GM18951 (cell line): Measurements from ENCODE around the gene PALD1.

ENCODE experiments used
- POLR2A ChIP-seq: IDR thresholded peaks from 4 replicates; pipeline ENCODE4 v1.6.1; 2011; ENCODE audit warnings: mild to moderate bottlenecking; ENCODE audit not compliant: insufficient read length, insufficient read depth; ENCODE audit errors: extremely low read depth
- in situ Hi-C: fragments of 300-500 bp; cut with MboI; formaldehyde crosslinking; loops from one replicate; pipeline ENCODE4 v1.12.0; 2022; ENCODE audit warnings: low sequenced_read_pairs, mixed read lengths, inconsistent platforms; ENCODE audit not compliant: unreplicated experiment

PALD1 gene

DNA sequence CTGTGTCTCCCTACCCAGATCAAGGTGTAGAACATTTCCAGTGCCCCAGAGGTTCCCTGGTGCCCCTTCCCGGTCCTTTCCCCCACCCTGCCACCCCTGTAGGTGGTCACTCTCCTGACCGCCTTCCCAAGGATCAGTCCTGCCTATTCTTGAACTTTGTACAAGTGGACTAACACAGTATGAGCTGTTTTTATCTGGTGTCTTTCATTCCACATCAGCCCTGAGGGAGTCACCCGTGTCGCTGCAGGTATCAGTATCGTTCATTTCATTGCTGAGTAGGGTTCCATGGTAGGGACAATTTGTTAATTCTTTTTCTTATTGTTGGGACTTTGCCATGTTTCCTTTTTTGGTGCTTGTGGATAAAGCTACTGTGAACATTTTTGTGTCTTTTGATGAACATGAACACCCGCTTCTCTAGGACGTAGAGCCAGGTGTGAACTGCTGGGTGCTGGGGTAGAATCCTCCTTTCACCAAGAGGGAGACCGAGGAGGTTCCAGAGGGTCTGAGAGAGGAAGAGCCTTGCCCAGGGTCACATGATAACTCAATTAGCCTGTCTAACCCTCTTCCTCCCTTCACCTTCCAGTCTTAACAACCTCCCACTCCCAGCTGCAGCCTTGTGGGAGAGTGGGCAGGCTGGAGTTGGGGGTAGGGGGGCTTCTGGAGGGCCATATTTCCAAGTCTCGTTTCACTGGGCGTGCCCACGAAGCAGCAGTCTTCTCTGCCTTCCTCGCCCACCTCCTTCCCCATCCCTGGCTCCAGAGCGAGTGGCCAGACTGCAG, 18.0 kb downstream of the PALD1 start:
- in situ Hi-C loops, result no loop called here
- TF ChIP-seq POLR2A, result no peak

DNA sequence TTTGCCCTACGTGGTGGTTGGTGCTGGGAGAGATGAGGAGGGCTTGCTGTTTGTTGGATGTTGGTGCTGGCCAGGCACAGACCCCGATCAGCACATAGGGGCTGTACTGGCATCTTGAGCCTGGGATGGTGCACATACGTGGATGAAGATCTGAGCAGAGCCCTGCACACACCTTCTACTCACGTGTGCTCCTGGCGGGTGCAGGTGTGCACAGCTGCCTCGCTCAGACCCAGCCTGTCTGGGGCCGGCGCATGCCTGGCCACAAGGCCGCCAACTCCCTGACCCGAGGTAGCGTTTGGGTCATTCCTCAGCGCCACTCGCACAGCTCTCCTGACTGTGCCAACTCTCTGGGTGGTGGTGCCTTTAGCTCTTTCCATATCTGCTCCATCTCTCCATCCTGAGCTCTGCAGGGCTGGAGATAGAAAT, 18.6 kb downstream of the PALD1 start:
- no peak for TF ChIP-seq POLR2A
- in situ Hi-C loops, result no loop called here

DNA sequence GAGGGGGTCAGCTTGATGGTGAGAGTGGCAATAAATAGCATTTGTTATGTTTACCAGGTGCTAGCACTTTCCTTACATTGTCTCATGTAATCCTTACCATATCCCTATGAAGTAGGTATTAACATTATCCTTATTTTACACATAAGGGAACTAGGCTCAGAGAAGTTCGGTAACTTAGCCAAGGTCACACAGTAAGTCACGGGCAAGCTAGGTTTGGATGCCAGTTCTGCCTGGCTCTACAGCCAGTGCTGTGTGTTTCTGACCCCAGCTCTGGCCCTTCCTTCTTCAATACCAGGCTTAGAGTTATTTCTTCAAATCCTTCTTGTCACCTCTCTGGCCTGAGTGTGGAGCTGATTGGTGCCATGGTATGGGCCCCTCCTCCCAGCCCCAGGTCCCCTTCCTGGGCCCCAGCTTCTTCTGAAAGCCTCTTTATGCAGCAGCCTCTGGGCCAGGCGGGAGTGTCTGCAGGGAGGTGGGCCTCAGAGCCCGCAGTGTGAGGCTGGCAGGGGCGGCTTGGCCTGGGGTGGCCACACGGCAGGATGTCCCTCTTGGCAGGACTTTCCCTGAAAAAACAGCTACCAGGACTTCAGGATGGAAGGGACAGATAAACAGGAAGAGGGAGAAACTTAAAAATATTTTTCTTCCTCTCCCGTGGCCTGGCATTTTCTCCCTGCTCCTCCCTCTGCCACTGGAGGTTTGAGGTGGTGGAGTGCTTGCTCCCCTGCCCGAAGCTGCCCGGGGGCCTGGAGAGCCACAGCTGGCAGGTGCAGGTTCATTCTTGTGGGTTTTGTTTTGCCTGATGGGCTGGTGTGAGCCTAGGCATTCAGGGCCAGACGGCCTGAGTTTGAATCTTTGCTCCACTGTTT, 20.6 kb downstream of the PALD1 start:
- in situ Hi-C loops, result no loop called here
- no peak for TF ChIP-seq POLR2A

DNA sequence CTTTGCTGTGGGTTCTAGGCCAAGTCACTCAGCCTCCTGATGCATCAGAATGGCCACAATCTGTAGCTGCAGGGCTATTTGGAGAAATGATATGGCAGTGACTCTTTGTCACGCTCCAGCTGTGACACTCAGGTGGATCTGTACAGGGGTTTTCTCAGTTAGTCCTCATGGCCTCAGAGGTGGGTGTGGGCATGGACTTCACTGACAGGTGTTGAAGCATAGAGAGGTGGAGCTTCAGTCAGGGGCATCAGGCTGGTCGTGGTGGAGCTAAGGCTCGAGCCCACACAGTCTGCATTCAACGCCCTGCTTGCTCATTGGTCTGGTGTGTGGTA, 21.2 kb downstream of the PALD1 start:
- in situ Hi-C loops, result no loop called here
- no peak for TF ChIP-seq POLR2A

DNA sequence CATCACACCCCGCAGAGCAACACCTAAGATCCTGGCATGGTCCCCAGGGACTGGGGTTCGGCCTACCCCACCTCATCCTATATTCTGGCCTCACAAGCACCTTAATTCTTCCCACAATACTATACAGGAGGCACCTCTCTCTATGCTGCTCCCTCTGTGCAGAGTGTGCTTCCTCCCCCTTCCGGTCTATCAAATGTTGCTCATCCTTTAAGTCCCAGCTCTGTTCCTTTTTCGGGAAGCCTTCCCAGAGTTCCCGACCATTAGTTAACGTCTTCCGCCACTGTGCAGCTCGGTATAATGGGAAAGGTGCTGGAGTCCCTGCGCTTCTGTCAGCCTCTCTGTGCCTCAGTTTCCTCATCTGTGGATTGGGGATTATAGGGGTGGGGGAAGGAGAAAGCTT, 21.8 kb downstream of the PALD1 start:
- TF ChIP-seq POLR2A, result no peak
- in situ Hi-C loops, result no loop called here

DNA sequence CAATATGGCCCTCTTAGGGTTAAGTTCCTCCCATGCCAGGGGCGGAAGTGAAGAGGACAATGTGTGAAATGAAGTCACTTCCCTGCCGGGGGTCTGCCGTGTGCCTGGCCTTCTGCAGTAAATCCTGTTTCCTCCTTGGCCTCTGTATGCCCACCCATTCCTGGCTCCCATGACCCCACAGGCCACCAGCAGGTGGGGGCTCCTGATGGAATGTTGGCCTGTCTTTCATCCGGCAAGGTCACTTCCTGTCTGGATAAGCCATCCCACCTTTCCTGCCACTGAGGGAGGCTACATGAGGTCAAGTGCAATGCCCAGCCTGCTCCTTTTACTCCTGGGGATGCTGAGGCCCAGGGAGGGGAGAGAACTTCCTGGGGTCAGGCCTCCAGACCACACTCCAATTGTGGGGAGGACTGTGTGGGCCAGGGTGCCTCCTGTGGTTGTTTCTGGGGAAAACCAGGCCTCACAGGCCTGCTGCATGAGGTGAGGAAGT, 22.3 kb downstream of the PALD1 start:
- in situ Hi-C loops, result no loop called here
- TF ChIP-seq POLR2A, result no peak

DNA sequence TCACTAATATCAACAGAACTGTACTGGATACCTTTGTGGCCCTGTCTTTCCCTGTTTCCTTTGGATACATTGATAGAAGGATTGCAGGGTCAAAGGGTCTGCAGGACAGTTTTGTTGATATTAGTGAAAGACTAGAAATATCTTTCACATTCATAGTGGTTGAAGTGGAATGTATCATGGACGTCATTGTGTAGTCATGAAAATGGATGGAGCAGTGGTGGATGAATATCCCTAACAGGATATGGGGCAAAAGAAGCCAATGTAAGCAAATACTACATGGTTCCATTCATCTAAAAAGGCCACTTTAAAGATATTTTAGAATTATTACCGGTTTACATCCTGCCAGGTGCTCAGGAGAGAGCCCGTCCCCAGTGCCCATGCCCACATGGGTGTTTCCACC, 23.8 kb downstream of the PALD1 start:
- in situ Hi-C loops, result no loop called here
- no peak for TF ChIP-seq POLR2A

DNA sequence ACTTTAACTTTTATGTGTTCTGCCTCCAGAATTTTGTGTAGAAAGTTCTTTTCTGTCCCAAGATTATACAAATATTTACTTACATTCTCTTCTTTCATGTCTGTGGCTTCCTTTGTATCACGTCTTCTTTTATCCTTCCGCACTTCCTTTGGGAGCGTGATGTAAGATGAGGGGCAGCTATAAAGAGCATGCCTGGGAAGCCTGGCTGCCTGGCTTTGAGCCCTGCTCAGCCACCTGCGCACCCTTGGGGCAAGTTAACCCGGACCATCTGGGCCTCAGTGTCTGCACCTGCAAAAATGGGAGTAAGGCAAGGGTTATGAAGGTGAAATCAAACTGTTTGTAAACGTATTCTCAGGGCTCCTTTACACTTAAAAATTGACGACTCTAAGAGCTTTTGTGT, 25.2 kb downstream of the PALD1 start:
- in situ Hi-C loops, result no loop called here
- no peak for TF ChIP-seq POLR2A

DNA sequence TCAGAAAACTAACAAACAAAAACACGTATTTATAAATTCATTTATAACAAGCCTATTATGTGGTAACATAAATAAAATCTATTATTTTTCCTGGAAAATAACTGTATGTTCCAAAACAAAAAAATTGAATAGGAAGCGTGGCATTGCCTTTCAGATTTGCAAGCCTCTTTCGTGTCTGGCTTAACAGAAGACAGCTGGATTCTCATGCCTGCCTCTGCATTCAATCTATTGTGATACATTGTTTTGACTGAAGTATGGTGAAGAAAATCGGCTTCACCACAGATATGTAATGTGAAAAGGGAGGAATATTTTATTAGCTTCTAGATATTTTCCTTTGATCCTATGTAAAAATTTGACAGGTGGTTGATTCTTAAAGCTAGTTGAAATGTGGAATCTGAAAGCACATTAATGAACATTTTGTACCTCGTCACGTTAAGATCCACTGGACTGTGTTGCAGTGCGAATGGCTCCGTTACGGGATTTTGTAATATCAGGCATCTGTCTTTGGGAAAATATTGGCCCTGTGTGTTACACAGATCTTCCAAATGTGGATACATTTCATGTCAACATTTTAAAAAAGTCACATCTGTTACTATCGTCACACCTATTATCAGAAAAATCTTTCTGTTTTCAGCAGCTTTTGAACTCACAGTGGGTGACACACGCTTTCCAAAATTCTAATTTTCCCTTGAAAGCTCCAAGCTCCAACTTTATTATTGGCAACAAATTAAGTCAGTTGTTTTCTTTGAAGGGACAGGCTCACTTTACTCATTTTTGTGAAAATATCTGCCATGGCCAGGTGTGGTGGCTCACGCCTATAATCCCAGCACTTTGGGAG, 26.2 kb downstream of the PALD1 start:
- in situ Hi-C loops, result no loop called here
- TF ChIP-seq POLR2A, result no peak

DNA sequence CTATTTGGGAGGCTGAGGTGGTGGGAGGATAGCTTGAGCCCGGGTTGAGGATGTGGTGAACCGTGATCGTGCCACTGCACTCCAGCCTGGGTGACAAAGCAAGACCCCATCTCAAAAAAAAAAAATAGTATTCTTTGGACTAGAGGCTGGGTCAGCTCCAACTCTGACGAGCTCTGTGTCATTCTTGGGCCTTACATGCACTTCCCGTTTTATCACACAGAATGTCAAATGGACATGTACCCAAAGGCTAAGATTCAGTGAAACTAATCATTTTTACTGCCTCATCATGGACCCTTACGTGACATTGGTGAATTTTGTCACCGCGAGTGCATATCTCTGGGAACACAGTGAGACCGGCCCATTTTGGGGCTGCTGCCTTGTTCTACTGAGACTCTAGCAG, 27.3 kb downstream of the PALD1 start:
- in situ Hi-C loops, result no loop called here
- no peak for TF ChIP-seq POLR2A

DNA sequence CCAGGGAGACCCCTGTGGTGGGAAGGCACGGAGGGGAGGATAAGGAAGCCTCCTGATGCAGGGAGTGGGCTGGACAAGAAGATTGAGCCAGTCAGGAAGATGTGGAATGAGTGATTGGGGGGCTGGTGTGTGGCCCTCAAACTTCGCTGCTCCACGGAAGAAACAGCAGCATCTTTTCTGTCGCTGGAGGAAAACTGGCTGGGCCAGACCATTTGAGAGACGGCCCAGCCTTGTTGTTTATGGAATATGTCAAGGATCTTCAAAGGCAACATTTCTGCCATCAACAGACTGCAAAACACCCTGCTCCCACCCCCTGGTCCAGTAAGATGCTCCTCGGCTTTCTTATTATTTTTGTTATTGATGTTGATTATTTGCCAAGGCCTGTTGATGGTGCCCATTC, 29.4 kb downstream of the PALD1 start:
- no peak for TF ChIP-seq POLR2A
- in situ Hi-C loops, result no loop called here

DNA sequence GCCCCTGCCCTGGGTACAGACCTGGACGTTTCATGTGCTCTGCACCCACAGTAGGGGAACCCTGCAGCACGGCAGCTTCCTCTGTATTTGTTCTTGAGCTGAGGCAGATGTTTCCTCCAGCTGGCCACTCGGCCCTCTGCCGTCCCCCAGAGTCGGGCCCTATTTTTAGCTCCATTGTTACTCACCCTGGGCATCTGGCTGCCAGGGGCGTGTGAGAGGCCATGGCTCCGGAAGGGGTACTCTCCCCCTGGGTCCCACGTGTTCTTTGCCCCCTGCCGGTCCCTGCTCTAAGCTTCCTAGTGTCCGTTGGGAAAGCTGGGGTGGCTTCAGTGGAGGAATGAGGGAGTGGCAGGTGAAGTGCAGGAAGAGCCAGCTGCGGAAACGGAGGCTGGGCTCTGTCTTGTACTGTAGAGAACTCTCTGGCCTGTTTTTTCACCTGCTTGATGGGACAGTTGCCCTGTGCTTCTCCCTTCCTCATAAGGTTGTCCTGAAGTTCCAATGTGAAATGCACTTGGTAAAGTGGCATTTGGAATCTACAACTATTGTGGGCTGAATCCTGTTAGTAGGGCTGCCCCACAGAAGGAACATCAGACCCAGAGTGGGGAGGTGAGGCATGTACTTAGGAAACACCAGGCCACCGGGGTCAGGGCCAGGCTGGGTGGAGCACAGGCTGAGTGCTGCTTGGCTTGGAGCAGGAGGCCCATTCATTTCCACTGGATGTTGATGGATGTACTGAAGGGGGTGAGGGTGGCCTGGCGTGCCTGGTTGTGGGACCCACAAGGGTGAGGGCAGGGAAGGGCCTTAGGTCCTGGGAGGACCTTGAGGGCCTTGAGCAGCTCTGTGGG, 30.6 kb downstream of the PALD1 start:
- in situ Hi-C loops, result no loop called here
- TF ChIP-seq POLR2A, result no peak
